ENCODE data around the gene EGLN2.
"Not testable (repeated sequence)": the region's sequence is repeated elsewhere in the genome, so short reads cannot be mapped to it uniquely, and the experiment has no call there.

EGLN2 gene

GRCh38 chr19:40776932-40777644 lies 21.9 kb upstream of the EGLN2 start:
- DNase-seq (ENCODE audit: low read depth), result peak; percentile 72

- no peak for DNase-seq (ENCODE audit: low read depth)
Measured at GRCh38 chr19:40777645-40777936, 21.4 kb upstream of the EGLN2 start.

GRCh38 chr19:40777937-40778705 lies 20.9 kb upstream of the EGLN2 start, which contains the start of gene RAB4B:
Gene RAB4B (plus strand): TSS chr19:40778247. CDS start chr19:40778376, 129 bp downstream.
- peak; percentile 100 for DNase-seq (ENCODE audit: low read depth)

- no peak for DNase-seq (ENCODE audit: low read depth)
Measured at GRCh38 chr19:40778706-40779284, 20.2 kb upstream of the EGLN2 start.

GRCh38 chr19:40780582-40780981 lies 18.4 kb upstream of the EGLN2 start:
- no peak for DNase-seq (ENCODE audit: low read depth)

GRCh38 chr19:40781140-40781539 lies 17.9 kb upstream of the EGLN2 start:
- DNase-seq (ENCODE audit: low read depth), result no peak

- DNase-seq (ENCODE audit: low read depth), result no peak
Measured at GRCh38 chr19:40783711-40784110, 15.3 kb upstream of the EGLN2 start.

- DNase-seq (ENCODE audit: low read depth), result not testable (repeated sequence)
Measured at GRCh38 chr19:40784146-40784545, 14.8 kb upstream of the EGLN2 start.

GRCh38 chr19:40785526-40785925 lies 13.5 kb upstream of the EGLN2 start:
- DNase-seq (ENCODE audit: low read depth), result no peak

- DNase-seq (ENCODE audit: low read depth), result no peak
Measured at GRCh38 chr19:40786060-40787037, 12.6 kb upstream of the EGLN2 start.

- DNase-seq (ENCODE audit: low read depth), result no peak
Measured at GRCh38 chr19:40791349-40791748, 7.6 kb upstream of the EGLN2 start.

- no peak for DNase-seq (ENCODE audit: low read depth)
Measured at GRCh38 chr19:40791996-40792395, 7.0 kb upstream of the EGLN2 start.

GRCh38 chr19:40797166-40797962 lies 1.6 kb upstream of the EGLN2 start:
- DNase-seq (ENCODE audit: low read depth), result no peak

- no peak for DNase-seq (ENCODE audit: low read depth)
Measured at GRCh38 chr19:40797963-40798682, 868 bp upstream of the EGLN2 start.

GRCh38 chr19:40799558-40800338 lies 757 bp downstream of the EGLN2 start:
- DNase-seq (ENCODE audit: low read depth), result no peak

GRCh38 chr19:40800339-40800996 lies 1.5 kb downstream of the EGLN2 start:
- no peak for DNase-seq (ENCODE audit: low read depth)

- no peak for DNase-seq (ENCODE audit: low read depth)
Measured at GRCh38 chr19:40800997-40801377, 2.0 kb downstream of the EGLN2 start.

GRCh38 chr19:40801426-40802299 lies 2.7 kb downstream of the EGLN2 start:
- no peak for DNase-seq (ENCODE audit: low read depth)

Data from stimulated activated CD8-positive, alpha-beta memory T cell treated with anti-CD3 and anti-CD28 coated beads, Interleukin-12 subunit alpha, Interleukin-12 subunit beta, amount 100 ng/mL, for 4 hours (primary cell).